ENCODE measurements around the gene SLC37A1.

DNA sequence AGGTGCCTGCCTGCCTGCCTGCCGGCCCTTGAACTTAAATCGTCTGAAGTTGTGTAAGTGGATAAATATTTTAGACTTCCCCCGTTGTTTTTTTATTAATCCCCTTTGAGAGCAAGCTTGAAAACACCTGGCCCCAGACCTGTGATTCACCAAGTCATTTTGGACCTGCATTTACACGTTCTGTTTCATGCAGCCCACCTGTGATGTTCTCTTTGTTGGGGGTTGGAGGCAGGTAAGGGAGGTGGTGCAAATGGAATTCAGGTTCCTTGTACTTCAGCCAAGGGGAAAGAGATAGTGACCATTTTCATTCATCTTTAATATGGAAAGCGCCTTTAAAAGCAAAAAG is 1.2 kb downstream of the SLC37A1 start:
- TF ChIP-seq, protein P1, sequence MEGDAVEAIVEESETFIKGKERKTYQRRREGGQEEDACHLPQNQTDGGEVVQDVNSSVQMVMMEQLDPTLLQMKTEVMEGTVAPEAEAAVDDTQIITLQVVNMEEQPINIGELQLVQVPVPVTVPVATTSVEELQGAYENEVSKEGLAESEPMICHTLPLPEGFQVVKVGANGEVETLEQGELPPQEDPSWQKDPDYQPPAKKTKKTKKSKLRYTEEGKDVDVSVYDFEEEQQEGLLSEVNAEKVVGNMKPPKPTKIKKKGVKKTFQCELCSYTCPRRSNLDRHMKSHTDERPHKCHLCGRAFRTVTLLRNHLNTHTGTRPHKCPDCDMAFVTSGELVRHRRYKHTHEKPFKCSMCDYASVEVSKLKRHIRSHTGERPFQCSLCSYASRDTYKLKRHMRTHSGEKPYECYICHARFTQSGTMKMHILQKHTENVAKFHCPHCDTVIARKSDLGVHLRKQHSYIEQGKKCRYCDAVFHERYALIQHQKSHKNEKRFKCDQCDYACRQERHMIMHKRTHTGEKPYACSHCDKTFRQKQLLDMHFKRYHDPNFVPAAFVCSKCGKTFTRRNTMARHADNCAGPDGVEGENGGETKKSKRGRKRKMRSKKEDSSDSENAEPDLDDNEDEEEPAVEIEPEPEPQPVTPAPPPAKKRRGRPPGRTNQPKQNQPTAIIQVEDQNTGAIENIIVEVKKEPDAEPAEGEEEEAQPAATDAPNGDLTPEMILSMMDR (tag by site-specific recombination; IDR thresholded peaks at IDR 0.05): no peak
- TF ChIP-seq ZNF302 (tag by site-specific recombination; IDR thresholded peaks at IDR 0.05; ENCODE audit: low read depth): no peak
- no peak for TF ChIP-seq ZNF843 (tag by site-specific recombination; IDR thresholded peaks at IDR 0.05)
- no peak for TF ChIP-seq ZNF23 (tag by site-specific recombination; IDR thresholded peaks at IDR 0.05; ENCODE audit: borderline replicate concordance)
- TF ChIP-seq, protein P2, sequence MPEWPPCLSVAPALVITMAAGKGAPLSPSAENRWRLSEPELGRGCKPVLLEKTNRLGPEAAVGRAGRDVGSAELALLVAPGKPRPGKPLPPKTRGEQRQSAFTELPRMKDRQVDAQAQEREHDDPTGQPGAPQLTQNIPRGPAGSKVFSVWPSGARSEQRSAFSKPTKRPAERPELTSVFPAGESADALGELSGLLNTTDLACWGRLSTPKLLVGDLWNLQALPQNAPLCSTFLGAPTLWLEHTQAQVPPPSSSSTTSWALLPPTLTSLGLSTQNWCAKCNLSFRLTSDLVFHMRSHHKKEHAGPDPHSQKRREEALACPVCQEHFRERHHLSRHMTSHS (tag by site-specific recombination; IDR thresholded peaks at IDR 0.05): no peak
- no peak for TF ChIP-seq ZNF433 (tag by site-specific recombination; IDR thresholded peaks at IDR 0.05; ENCODE audit: low read depth)
- TF ChIP-seq RBAK (tag by site-specific recombination; IDR thresholded peaks at IDR 0.05): no peak
- TF ChIP-seq ZNF830 (tag by site-specific recombination; IDR thresholded peaks at IDR 0.05; ENCODE audit: low read depth): no peak
- TF ChIP-seq ZNF416 (tag by site-specific recombination; IDR thresholded peaks at IDR 0.05): no peak
- TF ChIP-seq ZNF521 (tag by site-specific recombination; IDR thresholded peaks at IDR 0.05): no peak
- TF ChIP-seq ZNF837 (tag by site-specific recombination; IDR thresholded peaks at IDR 0.05): no peak
- no peak for TF ChIP-seq ZNF549 (tag by site-specific recombination; IDR thresholded peaks at IDR 0.05)
- TF ChIP-seq, protein P3, sequence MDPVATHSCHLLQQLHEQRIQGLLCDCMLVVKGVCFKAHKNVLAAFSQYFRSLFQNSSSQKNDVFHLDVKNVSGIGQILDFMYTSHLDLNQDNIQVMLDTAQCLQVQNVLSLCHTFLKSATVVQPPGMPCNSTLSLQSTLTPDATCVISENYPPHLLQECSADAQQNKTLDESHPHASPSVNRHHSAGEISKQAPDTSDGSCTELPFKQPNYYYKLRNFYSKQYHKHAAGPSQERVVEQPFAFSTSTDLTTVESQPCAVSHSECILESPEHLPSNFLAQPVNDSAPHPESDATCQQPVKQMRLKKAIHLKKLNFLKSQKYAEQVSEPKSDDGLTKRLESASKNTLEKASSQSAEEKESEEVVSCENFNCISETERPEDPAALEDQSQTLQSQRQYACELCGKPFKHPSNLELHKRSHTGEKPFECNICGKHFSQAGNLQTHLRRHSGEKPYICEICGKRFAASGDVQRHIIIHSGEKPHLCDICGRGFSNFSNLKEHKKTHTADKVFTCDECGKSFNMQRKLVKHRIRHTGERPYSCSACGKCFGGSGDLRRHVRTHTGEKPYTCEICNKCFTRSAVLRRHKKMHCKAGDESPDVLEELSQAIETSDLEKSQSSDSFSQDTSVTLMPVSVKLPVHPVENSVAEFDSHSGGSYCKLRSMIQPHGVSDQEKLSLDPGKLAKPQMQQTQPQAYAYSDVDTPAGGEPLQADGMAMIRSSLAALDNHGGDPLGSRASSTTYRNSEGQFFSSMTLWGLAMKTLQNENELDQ (tag by site-specific recombination; IDR thresholded peaks at IDR 0.05; ENCODE audit: low read depth): no peak
